HL-60 (cell line): ENCODE data around the gene PNCK.

Experiments used
- DNase-seq, 2 experiments: peaks; one replicate each; pipeline ENCODE4 v3.0.0-alpha.2; 2010 to 2020; ENCODE audit warnings: low read depth in 1 of 2, low spot score in 1 of 2
- H3K27ac ChIP-seq: fragments of 250-450 bp; sonication (Bioruptor Pico); replicated peaks from 2 replicates; pipeline ENCODE4 v1.5.1; 2020; ENCODE audit warnings: mild to moderate bottlenecking, moderate library complexity
- H3K27me3 ChIP-seq: fragments of 250-450 bp; sonication (Bioruptor Pico); 2 replicates; pipeline ENCODE4 v1.5.1; 2021; ENCODE audit warnings: mild to moderate bottlenecking, moderate library complexity; ENCODE audit not compliant: insufficient read depth, poor library complexity, severe bottlenecking
- H3K4me3 ChIP-seq: replicated peaks from 2 replicates; pipeline ENCODE4 v1.5.1; 2011; ENCODE audit warnings: mild to moderate bottlenecking, control low read depth, low read length; ENCODE audit not compliant: insufficient read depth
- CTCF ChIP-seq: IDR thresholded peaks from one replicate; pipeline ENCODE4 v1.5.1; 2011; ENCODE audit warnings: low read length, control low read depth, inconsistent platforms; ENCODE audit not compliant: insufficient read depth
- GABPA ChIP-seq: IDR thresholded peaks from 2 replicates; pipeline ENCODE4 v1.6.1; 2012; ENCODE audit warnings: low read depth
- POLR2AphosphoS5 ChIP-seq: IDR thresholded peaks from 2 replicates; pipeline ENCODE4 v1.6.1; 2012; ENCODE audit warnings: low read depth
- REST ChIP-seq: IDR thresholded peaks from 2 replicates; pipeline ENCODE4 v1.6.1; 2012; ENCODE audit warnings: low read depth; ENCODE audit not compliant: insufficient replicate concordance
- SPI1 ChIP-seq: IDR thresholded peaks from 2 replicates; pipeline ENCODE4 v1.6.1; 2012; ENCODE audit warnings: low read depth, mild to moderate bottlenecking, borderline replicate concordance

The PNCK gene

GRCh38 chrX:153625271-153626024, 48.2 kb downstream of the PNCK start:
- no peak for TF ChIP-seq REST
- no peak for TF ChIP-seq POLR2AphosphoS5
- no peak for TF ChIP-seq GABPA
- no peak for TF ChIP-seq CTCF
- no peak for TF ChIP-seq SPI1
- H3K27me3 ChIP-seq, result no peaks in the 10 kb centered on the region
- no peak overlapping the region for H3K27ac ChIP-seq
- no peak for DNase-seq
- no peak overlapping the region for H3K4me3 ChIP-seq

GRCh38 chrX:153624196-153625091, 49.2 kb downstream of the PNCK start:
- no peak overlapping the region for H3K4me3 ChIP-seq
- DNase-seq, result no peak
- no peak for TF ChIP-seq POLR2AphosphoS5
- no peak for TF ChIP-seq SPI1
- no peak for TF ChIP-seq GABPA
- TF ChIP-seq REST, result no peak
- no peak for TF ChIP-seq CTCF
- no peak overlapping the region for H3K27ac ChIP-seq
- H3K27me3 ChIP-seq, result no peaks in the 10 kb centered on the region

- H3K4me3 ChIP-seq, result no peak overlapping the region
- H3K27ac ChIP-seq, result no peak overlapping the region
- H3K27me3 ChIP-seq, result no peaks in the 10 kb centered on the region
These were observed 50.1 kb downstream of the PNCK start for GRCh38 chrX:153623310-153624029.

More at GRCh38 chrX:153623310-153624029, 50.1 kb downstream of the PNCK start:
- no peak for DNase-seq
- TF ChIP-seq REST (no peak), GABPA (no peak), CTCF (no peak), SPI1 (no peak), POLR2AphosphoS5 (no peak)
